Measurements from ENCODE around the gene WDFY3.

Gene WDFY3

GRCh38 chr4:84948056-84948455, 18.4 kb downstream of the WDFY3 start:
- Histone ChIP-seq H3K79me2 (ENCODE audit: insufficient read depth, low read depth) (peaks cover 11% of the 10 kb centered on the region; the same call in 1 of the 2 replicates), H3K9ac (no peak overlapping the region), H3K4me3 (IDR thresholded peaks at IDR 0.05; ENCODE audit: insufficient read depth, low read depth, low read length) (no peak overlapping the region), H3K27me3 (ENCODE audit: insufficient read depth, low read depth) (no peaks in the 10 kb centered on the region), H2AFZ (ENCODE audit: low read depth) (no peak overlapping the region), H4K20me1 (ENCODE audit: insufficient read depth) (no peaks in the 10 kb centered on the region), H3K36me3 (ENCODE audit: insufficient read depth) (no peaks in the 10 kb centered on the region), H3K27ac (no peak overlapping the region), H3K4me1 (ENCODE audit: low read depth, poor library complexity, severe bottlenecking) (peaks cover 6% of the 10 kb centered on the region), H3K4me2 (no peak overlapping the region)
- TF ChIP-seq CTCF (conservative IDR thresholded peaks at IDR 0.05; ENCODE audit: low read depth, low read length) = no peak

GRCh38 chr4:84944947-84945346, 21.5 kb downstream of the WDFY3 start:
- Histone ChIP-seq H4K20me1 (ENCODE audit: insufficient read depth) (no peaks in the 10 kb centered on the region), H3K4me2 (no peak overlapping the region), H3K9ac (no peak overlapping the region), H3K36me3 (ENCODE audit: insufficient read depth) (no peaks in the 10 kb centered on the region), H3K4me1 (ENCODE audit: low read depth, poor library complexity, severe bottlenecking) (no peaks in the 10 kb centered on the region), H3K27me3 (ENCODE audit: insufficient read depth, low read depth) (no peaks in the 10 kb centered on the region), H3K4me3 (IDR thresholded peaks at IDR 0.05; ENCODE audit: insufficient read depth, low read depth, low read length) (no peak overlapping the region), H3K79me2 (ENCODE audit: insufficient read depth, low read depth) (no peaks in the 10 kb centered on the region; the same call in 1 of the 2 replicates), H3K27ac (no peak overlapping the region), H2AFZ (ENCODE audit: low read depth) (no peak overlapping the region)
- no peak for TF ChIP-seq CTCF (conservative IDR thresholded peaks at IDR 0.05; ENCODE audit: low read depth, low read length)

GRCh38 chr4:84940960-84941359, 25.5 kb downstream of the WDFY3 start:
- H3K4me2 ChIP-seq = no peak overlapping the region
- H3K27me3 ChIP-seq (ENCODE audit: insufficient read depth, low read depth) = no peaks in the 10 kb centered on the region
- no peak for TF ChIP-seq CTCF (conservative IDR thresholded peaks at IDR 0.05; ENCODE audit: low read depth, low read length)
- no peak overlapping the region for H3K4me3 ChIP-seq (IDR thresholded peaks at IDR 0.05; ENCODE audit: insufficient read depth, low read depth, low read length)
- no peak overlapping the region for H3K9ac ChIP-seq
- no peaks in the 10 kb centered on the region for H3K4me1 ChIP-seq (ENCODE audit: low read depth, poor library complexity, severe bottlenecking)
- H3K79me2 ChIP-seq (ENCODE audit: insufficient read depth, low read depth) = no peaks in the 10 kb centered on the region
- H3K27ac ChIP-seq = no peak overlapping the region
- H2AFZ ChIP-seq (ENCODE audit: low read depth) = no peak overlapping the region
- no peaks in the 10 kb centered on the region for H4K20me1 ChIP-seq (ENCODE audit: insufficient read depth)
- H3K36me3 ChIP-seq (ENCODE audit: insufficient read depth) = no peaks in the 10 kb centered on the region

GRCh38 chr4:84939113-84939512, 27.4 kb downstream of the WDFY3 start:
- Histone ChIP-seq H3K27ac (no peak overlapping the region), H3K9ac (no peak overlapping the region), H3K4me1 (ENCODE audit: low read depth, poor library complexity, severe bottlenecking) (no peaks in the 10 kb centered on the region), H3K79me2 (ENCODE audit: insufficient read depth, low read depth) (no peaks in the 10 kb centered on the region), H3K4me2 (no peak overlapping the region), H4K20me1 (ENCODE audit: insufficient read depth) (no peaks in the 10 kb centered on the region), H3K27me3 (ENCODE audit: insufficient read depth, low read depth) (no peaks in the 10 kb centered on the region), H3K4me3 (IDR thresholded peaks at IDR 0.05; ENCODE audit: insufficient read depth, low read depth, low read length) (no peak overlapping the region), H2AFZ (ENCODE audit: low read depth) (no peak overlapping the region), H3K36me3 (ENCODE audit: insufficient read depth) (no peaks in the 10 kb centered on the region)
- TF ChIP-seq CTCF (conservative IDR thresholded peaks at IDR 0.05; ENCODE audit: low read depth, low read length) = no peak

Data from KMS-11 (cell line).